Measurements from ENCODE around the gene DRD4.
A peak's percentile ranks its signal among the peaks of the same experiment; 100 is the strongest.
"Not testable (repeated sequence)": the region's sequence is repeated elsewhere in the genome, so short reads cannot be mapped to it uniquely, and the experiment has no call there.

Gene DRD4

GRCh38 chr11:645536-645935 lies 8.5 kb downstream of the DRD4 start:
- no peak for DNase-seq

GRCh38 chr11:646214-646613 lies 9.1 kb downstream of the DRD4 start:
- no peak for DNase-seq

- DNase-seq: not testable (repeated sequence)
Measured at GRCh38 chr11:647672-648158, 10.6 kb downstream of the DRD4 start.

GRCh38 chr11:650482-650881 lies 13.4 kb downstream of the DRD4 start:
- DNase-seq: no peak

- not testable (repeated sequence) for DNase-seq
Measured at GRCh38 chr11:653136-653535, 16.1 kb downstream of the DRD4 start.

GRCh38 chr11:653837-654236 lies 16.8 kb downstream of the DRD4 start:
- no peak for DNase-seq

GRCh38 chr11:654444-654843 lies 17.4 kb downstream of the DRD4 start:
- DNase-seq: not testable (repeated sequence)

- DNase-seq: no peak
Measured at GRCh38 chr11:655036-655726, 18.1 kb downstream of the DRD4 start.

GRCh38 chr11:656426-656825 lies 19.4 kb downstream of the DRD4 start:
- no peak for DNase-seq

GRCh38 chr11:656866-657265 lies 19.8 kb downstream of the DRD4 start:
- DNase-seq: no peak

- no peak for DNase-seq
Measured at GRCh38 chr11:657691-658126, 20.6 kb downstream of the DRD4 start.

GRCh38 chr11:659532-660085 lies 22.5 kb downstream of the DRD4 start:
- no peak for DNase-seq

- no peak for DNase-seq
Measured at GRCh38 chr11:660281-660680, 23.2 kb downstream of the DRD4 start.

- DNase-seq: no peak
Measured at GRCh38 chr11:660681-661444, 23.8 kb downstream of the DRD4 start.

- DNase-seq: peak; percentile 44
Measured at GRCh38 chr11:662689-663274, 25.7 kb downstream of the DRD4 start.

- DNase-seq: no peak
Measured at GRCh38 chr11:665062-665703, 28.1 kb downstream of the DRD4 start.

- no peak for DNase-seq
Measured at GRCh38 chr11:665704-666281, 28.7 kb downstream of the DRD4 start.

- DNase-seq: no peak
Measured at GRCh38 chr11:673866-674265, 36.8 kb downstream of the DRD4 start.

- DNase-seq: no peak
Measured at GRCh38 chr11:674406-674805, 37.3 kb downstream of the DRD4 start.

- no peak for DNase-seq
Measured at GRCh38 chr11:678297-678696, 41.2 kb downstream of the DRD4 start.

GRCh38 chr11:679271-680207 lies 42.5 kb downstream of the DRD4 start:
- DNase-seq: no peak

- DNase-seq: no peak
Measured at GRCh38 chr11:680476-680875, 43.4 kb downstream of the DRD4 start.

All from NCI-H69 (cell line).